GM12891 (cell line): ENCODE results near the gene CAPSL.

Experiments used
- PAX5 ChIP-seq: IDR thresholded peaks from 2 replicates; pipeline ENCODE4 v1.6.1; 2011; ENCODE audit warnings: low read length, moderate library complexity, mild to moderate bottlenecking; ENCODE audit not compliant: insufficient read depth, severe bottlenecking
- POLR2A ChIP-seq: IDR thresholded peaks from 2 replicates; pipeline ENCODE4 v1.6.1; 2011; ENCODE audit warnings: low read depth, low read length, control low read depth
- POLR2AphosphoS5 ChIP-seq: IDR thresholded peaks from 2 replicates; pipeline ENCODE4 v1.6.1; 2011; ENCODE audit warnings: low read depth, low read length, control low read depth
- SPI1 ChIP-seq: IDR thresholded peaks from 2 replicates; pipeline ENCODE4 v1.6.1; 2011; ENCODE audit warnings: low read depth, low read length, control low read depth
- TAF1 ChIP-seq: IDR thresholded peaks from 2 replicates; pipeline ENCODE4 v1.6.1; 2011; ENCODE audit warnings: low read depth, low read length, control low read depth

GRCh38 chr5:35870605-35871004 is 67.8 kb downstream of the CAPSL start:
- no peak for TF ChIP-seq TAF1
- no peak for TF ChIP-seq POLR2A
- TF ChIP-seq POLR2AphosphoS5, result no peak
- TF ChIP-seq SPI1, result no peak
- TF ChIP-seq PAX5, result no peak
